ENCODE results near the gene OXSR1. TPM values are rescaled to one million over a fixed set of nuclear protein-coding genes. Genes with fewer than 3 reads are reported as not detected.

The OXSR1 gene
- total and polyA plus RNA-seq, 10 of the 15 experiments (the other 5 are each of a cell fraction or from before 2014, with no cell fraction given): 12.4 to 54.6 (median 35.7) TPM

DNA sequence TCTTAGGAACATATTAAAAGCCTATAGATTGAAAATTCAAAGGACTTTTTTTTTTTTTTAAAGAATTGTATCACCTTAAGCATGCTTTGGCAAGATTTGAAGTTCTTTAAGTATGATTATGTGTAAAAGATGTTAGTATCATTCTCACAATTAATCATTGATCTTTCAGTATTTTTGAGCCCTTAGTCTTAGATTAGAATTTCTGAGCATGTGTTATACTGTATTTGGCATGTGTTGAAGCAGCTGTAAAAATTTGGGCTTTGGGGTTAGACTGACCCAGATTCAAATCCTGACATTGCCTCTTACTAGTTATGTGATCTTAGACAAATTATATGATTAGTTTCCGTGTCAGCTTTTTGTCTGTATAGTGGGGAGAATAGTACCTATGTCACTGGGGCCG is 6.3 kb downstream of the OXSR1 start (continued):
- TF ChIP-seq, protein P1, sequence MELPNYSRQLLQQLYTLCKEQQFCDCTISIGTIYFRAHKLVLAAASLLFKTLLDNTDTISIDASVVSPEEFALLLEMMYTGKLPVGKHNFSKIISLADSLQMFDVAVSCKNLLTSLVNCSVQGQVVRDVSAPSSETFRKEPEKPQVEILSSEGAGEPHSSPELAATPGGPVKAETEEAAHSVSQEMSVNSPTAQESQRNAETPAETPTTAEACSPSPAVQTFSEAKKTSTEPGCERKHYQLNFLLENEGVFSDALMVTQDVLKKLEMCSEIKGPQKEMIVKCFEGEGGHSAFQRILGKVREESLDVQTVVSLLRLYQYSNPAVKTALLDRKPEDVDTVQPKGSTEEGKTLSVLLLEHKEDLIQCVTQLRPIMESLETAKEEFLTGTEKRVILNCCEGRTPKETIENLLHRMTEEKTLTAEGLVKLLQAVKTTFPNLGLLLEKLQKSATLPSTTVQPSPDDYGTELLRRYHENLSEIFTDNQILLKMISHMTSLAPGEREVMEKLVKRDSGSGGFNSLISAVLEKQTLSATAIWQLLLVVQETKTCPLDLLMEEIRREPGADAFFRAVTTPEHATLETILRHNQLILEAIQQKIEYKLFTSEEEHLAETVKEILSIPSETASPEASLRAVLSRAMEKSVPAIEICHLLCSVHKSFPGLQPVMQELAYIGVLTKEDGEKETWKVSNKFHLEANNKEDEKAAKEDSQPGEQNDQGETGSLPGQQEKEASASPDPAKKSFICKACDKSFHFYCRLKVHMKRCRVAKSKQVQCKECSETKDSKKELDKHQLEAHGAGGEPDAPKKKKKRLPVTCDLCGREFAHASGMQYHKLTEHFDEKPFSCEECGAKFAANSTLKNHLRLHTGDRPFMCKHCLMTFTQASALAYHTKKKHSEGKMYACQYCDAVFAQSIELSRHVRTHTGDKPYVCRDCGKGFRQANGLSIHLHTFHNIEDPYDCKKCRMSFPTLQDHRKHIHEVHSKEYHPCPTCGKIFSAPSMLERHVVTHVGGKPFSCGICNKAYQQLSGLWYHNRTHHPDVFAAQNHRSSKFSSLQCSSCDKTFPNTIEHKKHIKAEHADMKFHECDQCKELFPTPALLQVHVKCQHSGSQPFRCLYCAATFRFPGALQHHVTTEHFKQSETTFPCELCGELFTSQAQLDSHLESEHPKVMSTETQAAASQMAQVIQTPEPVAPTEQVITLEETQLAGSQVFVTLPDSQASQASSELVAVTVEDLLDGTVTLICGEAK (IDR thresholded peaks at IDR 0.05; ENCODE audit: borderline replicate concordance): no peak

DNA sequence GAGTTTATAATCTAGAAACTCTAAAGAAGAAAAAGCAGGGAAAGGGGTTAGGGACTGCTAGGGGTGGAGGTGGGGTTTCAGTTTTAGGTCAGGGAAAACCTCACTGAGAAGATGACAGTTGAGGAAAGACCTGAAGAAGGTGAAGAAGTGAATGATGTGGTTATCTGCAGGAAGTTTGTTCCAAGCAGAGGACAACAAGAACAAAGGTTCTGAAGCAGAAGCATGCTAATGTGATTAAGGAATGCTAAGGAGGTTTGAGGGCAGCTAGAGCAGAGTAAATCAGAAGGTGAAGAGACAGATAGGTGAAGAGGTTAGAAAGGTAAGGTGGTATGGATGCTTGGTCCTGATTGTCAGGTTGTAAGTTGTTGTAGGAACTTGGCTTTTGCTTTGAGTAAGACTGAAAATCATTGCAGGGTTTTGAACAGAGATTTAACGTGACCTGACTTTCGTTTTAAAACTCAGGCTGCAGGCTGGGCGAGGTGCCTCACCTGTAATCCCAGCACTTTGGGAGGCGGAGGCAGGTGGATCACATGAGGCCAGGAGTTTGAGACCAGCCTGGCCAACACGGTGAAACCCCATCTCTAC is 8.6 kb downstream of the OXSR1 start:
- in situ Hi-C loops (cut with MboI) (no loop called here), intact Hi-C loops (cut with micrococcal nuclease; ENCODE audit: unreplicated experiment) (no loop called here)
- ChIA-PET SMC1A (ENCODE audit: uncharacterized antibody, unreplicated experiment) (interaction anchor here (0.6 to 3.1 kb wide), 2 partner anchors 16 to 30 kb away, joined by 3 to 11 read pairs; no protein-coding TSS in a partner anchor), CTCF (no interaction called here), POLR2A (interaction anchor here (1.0 kb wide), 1 partner anchor 36 kb away, joined by 3 read pairs; no protein-coding TSS in a partner anchor), RAD21 (ENCODE audit: unreplicated experiment) (interaction anchor here (0.9 to 1.8 kb wide), 2 partner anchors 9 to 37 kb away, joined by 4 to 6 read pairs; partner anchors contain the start of genes ACAA1 and OXSR1)
- Histone ChIP-seq H3K79me2 (ENCODE audit: control insufficient read depth, insufficient read depth, low read length) (peaks cover 95% of the 10 kb centered on the region), H3K27ac (ENCODE audit: control insufficient read depth, insufficient read depth) (peak overlapping the region; percentile 2; the same call in 1 of the 2 replicates), H3K27me3 (replicated peaks in 1 of 2; ENCODE audit: control insufficient read depth in 2 of 2, insufficient read depth in 2 of 2, low read length in 1 of 2) (no peaks in the 10 kb centered on the region), H3K9me3 (replicated peaks; ENCODE audit: control insufficient read depth, insufficient read depth, low read length) (no peaks in the 10 kb centered on the region), H3K4me2 (ENCODE audit: control insufficient read depth, insufficient read depth) (peak overlapping the region; percentile 91), H3K4me1 (ENCODE audit: control insufficient read depth, insufficient read depth, low read length) (peaks cover 30% of the 10 kb centered on the region), H3K9ac (ENCODE audit: control insufficient read depth, insufficient read depth, low read length) (no peak overlapping the region), H3K36me3 (ENCODE audit: control insufficient read depth in 2 of 2, insufficient read depth in 2 of 2, low read length in 1 of 2) (no peaks in the 10 kb centered on the region; a peak in 2 of 4 replicates), H3K4me3 (peak overlapping the region; percentile 54), H2AFZ (ENCODE audit: control insufficient read depth, low read depth, low read length) (no peak overlapping the region), H4K20me1 (ENCODE audit: control insufficient read depth, insufficient read depth) (peaks cover 9% of the 10 kb centered on the region; the same call in 1 of the 2 replicates)
- FAIRE-seq (no peak), ATAC-seq (peak; percentile 64), DNase-seq (ENCODE audit: low read depth, low spot score) (no peak)
- no TSS peak for BruUV-seq (replicated peaks)
- WGBS (ENCODE audit: insufficient coverage, insufficient replicate concordance, low lambda C conversion rate, missing lambda C conversion rate): 14% methylated on average over 5 of the region's 5 CpGs
- TF ChIP-seq IKZF1 (conservative IDR thresholded peaks at IDR 0.05): no peak
- TF ChIP-seq CEBPB (IDR thresholded peaks at IDR 0.05; ENCODE audit: borderline replicate concordance in 1 of 2, low read depth in 2 of 2, low read length in 2 of 2): no peak
- TF ChIP-seq CBX5 (IDR thresholded peaks at IDR 0.05; ENCODE audit: low read depth): no peak
- TF ChIP-seq EED (IDR thresholded peaks at IDR 0.05; ENCODE audit: low read depth): 0 out of 2 replicates have a peak, but pooled peaks have one; percentile 13
- TF ChIP-seq, protein P2, sequence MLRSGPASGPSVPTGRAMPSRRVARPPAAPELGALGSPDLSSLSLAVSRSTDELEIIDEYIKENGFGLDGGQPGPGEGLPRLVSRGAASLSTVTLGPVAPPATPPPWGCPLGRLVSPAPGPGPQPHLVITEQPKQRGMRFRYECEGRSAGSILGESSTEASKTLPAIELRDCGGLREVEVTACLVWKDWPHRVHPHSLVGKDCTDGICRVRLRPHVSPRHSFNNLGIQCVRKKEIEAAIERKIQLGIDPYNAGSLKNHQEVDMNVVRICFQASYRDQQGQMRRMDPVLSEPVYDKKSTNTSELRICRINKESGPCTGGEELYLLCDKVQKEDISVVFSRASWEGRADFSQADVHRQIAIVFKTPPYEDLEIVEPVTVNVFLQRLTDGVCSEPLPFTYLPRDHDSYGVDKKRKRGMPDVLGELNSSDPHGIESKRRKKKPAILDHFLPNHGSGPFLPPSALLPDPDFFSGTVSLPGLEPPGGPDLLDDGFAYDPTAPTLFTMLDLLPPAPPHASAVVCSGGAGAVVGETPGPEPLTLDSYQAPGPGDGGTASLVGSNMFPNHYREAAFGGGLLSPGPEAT (IDR thresholded peaks at IDR 0.05; ENCODE audit: low read depth): 0 out of 2 replicates have a peak, but pooled peaks have one; percentile 1
- no peak for TF ChIP-seq IKZF2 (IDR thresholded peaks at IDR 0.05)
- TF ChIP-seq POLR2AphosphoS2 (IDR thresholded peaks at IDR 0.05; ENCODE audit: low read depth, low read length): no peak
- TF ChIP-seq TAF1 (IDR thresholded peaks at IDR 0.05; ENCODE audit: borderline replicate concordance, low read depth, low read length): no peak
- TF ChIP-seq ZBED1 (IDR thresholded peaks at IDR 0.05; ENCODE audit: borderline replicate concordance): 0 out of 2 replicates have a peak, but pooled peaks have one; percentile 31

Data from GM12878 (cell line).